OCI-LY3 (cell line): ENCODE measurements around the gene INAFM1.

Experiments used
- H2AFZ ChIP-seq: fragments of 200-600, 300-600 bp; shearing (Covaris generic); 2 replicates; pipeline ENCODE4 v1.6.0; 2014; ENCODE audit warnings: antibody characterized with exemption, low read depth, low read length
- H3K27ac ChIP-seq: fragments of 200-600, 300-600 bp; sonication (generic); 2 replicates; pipeline ENCODE4 v1.5.1; 2014; ENCODE audit warnings: mild to moderate bottlenecking, low read length, moderate library complexity, mixed read lengths
- H3K27me3 ChIP-seq: fragments of 200-600, 300-600 bp; sonication (generic); 2 replicates; pipeline ENCODE4 v1.6.1; 2014; ENCODE audit warnings: low read depth, low read length, mixed read lengths
- H3K36me3 ChIP-seq: fragments of 200-600, 300-600 bp; sonication (generic); replicated peaks from 2 replicates; pipeline ENCODE3; 2014; ENCODE audit warnings: low read depth, low read length, mixed read lengths
- H3K4me1 ChIP-seq: fragments of 300-600, 200-600 bp; sonication (generic); 2 replicates; pipeline ENCODE4 v1.6.1; 2014; ENCODE audit warnings: low read length, mixed read lengths
- H3K4me2 ChIP-seq: fragments of 200-600, 300-600 bp; sonication (generic); 2 replicates; pipeline ENCODE4 v1.6.1; 2014; ENCODE audit warnings: low read length, mixed read lengths
- H3K4me3 ChIP-seq: fragments of 300-600, 200-600 bp; sonication (generic); 2 replicates; pipeline ENCODE4 v1.5.1; 2014; ENCODE audit warnings: antibody characterized with exemption, mild to moderate bottlenecking, low read length, moderate library complexity
- H3K79me2 ChIP-seq: fragments of 300-600, 200-600 bp; shearing (Covaris generic); 2 replicates; pipeline ENCODE4 v1.6.1; 2014; ENCODE audit warnings: mild to moderate bottlenecking, low read length, mixed read lengths
- H3K9ac ChIP-seq: fragments of 300-600, 200-600 bp; shearing (Covaris generic); 2 replicates; pipeline ENCODE4 v1.6.0; 2014; ENCODE audit warnings: mild to moderate bottlenecking, low read length, moderate library complexity
- H3K9me3 ChIP-seq: fragments of 200-600, 300-600 bp; shearing (Covaris generic); 2 replicates; pipeline ENCODE4 v1.6.1; 2014; ENCODE audit warnings: low read length, mixed read lengths; ENCODE audit not compliant: insufficient read depth
- H4K20me1 ChIP-seq: fragments of 200-600, 300-600 bp; sonication (generic); 2 replicates; pipeline ENCODE4 v1.6.1; 2016; ENCODE audit warnings: low read length, mixed read lengths; ENCODE audit not compliant: insufficient read depth
- EZH2phosphoT487 ChIP-seq: fragments of 200-600 bp; shearing (Covaris generic); IDR thresholded peaks from 2 replicates; pipeline ENCODE4 v1.6.1; 2018; ENCODE audit warnings: antibody characterized with exemption, mixed run types, low read depth
- TF ChIP-seq, protein P1 (sequence below): fragments of 200-600, 300-600 bp; sonication (generic); IDR thresholded peaks from 2 replicates; pipeline ENCODE4 v1.5.1; 2014; ENCODE audit warnings: antibody characterized with exemption, low read length, low read depth

INAFM1 gene

DNA sequence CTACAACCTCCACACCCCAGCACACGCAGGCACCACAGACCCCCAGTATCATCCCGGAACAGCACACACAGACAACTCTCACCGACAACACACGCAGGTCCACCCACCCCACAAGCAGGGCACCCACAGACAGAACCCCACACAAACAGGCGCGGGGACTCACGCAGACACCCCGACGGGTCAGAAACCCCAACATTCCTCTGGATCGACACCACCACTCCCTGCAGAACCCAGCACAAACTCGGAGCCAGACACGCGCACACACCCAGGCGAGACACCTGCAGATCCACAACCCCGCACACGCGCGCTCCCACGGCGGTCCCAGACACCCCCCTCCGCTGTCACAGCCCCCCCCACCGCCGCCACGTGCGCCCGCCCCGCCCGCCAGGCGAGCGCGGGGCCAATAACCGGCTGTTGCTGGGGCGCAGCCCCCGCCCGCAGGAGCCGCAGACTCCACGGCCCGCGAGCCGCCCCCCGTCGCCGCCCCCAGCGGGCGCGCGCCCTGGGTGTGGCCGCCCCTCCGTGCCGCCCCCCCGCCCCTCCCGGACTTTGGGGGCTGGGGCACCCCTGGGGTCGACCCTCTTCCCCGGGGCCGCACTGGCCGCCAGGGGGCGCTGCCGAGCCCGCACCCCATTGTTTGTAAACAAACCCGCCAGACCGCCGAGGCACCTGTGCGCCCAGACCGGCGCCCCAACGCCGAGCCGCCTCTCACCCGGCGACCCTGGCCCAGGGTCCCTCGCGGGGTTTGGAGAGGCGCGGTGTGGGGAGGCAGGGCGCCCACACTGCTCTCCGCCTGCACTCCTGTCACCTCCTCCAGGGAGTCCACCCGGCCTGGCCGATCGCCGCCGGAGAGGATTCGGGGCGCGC is 44.4 kb upstream of the INAFM1 start:
- Histone ChIP-seq H3K79me2 (peaks cover 35% of the 10 kb centered on the region), H2AFZ (no peak overlapping the region), H3K4me2 (peak overlapping the region; percentile 89), H3K4me3 (peak overlapping the region; percentile 96), H3K27me3 (no peaks in the 10 kb centered on the region), H3K9ac (peak overlapping the region; percentile 92), H3K4me1 (peaks cover 48% of the 10 kb centered on the region), H3K36me3 (peaks cover 5% of the 10 kb centered on the region), H3K9me3 (no peaks in the 10 kb centered on the region), H3K27ac (peak overlapping the region; percentile 88), H4K20me1 (peaks cover 13% of the 10 kb centered on the region)
- TF ChIP-seq, protein P1, sequence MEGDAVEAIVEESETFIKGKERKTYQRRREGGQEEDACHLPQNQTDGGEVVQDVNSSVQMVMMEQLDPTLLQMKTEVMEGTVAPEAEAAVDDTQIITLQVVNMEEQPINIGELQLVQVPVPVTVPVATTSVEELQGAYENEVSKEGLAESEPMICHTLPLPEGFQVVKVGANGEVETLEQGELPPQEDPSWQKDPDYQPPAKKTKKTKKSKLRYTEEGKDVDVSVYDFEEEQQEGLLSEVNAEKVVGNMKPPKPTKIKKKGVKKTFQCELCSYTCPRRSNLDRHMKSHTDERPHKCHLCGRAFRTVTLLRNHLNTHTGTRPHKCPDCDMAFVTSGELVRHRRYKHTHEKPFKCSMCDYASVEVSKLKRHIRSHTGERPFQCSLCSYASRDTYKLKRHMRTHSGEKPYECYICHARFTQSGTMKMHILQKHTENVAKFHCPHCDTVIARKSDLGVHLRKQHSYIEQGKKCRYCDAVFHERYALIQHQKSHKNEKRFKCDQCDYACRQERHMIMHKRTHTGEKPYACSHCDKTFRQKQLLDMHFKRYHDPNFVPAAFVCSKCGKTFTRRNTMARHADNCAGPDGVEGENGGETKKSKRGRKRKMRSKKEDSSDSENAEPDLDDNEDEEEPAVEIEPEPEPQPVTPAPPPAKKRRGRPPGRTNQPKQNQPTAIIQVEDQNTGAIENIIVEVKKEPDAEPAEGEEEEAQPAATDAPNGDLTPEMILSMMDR, result peak; percentile 68
- TF ChIP-seq EZH2phosphoT487, result no peak

GRCh38 chr19:47230921-47231214 is 43.8 kb upstream of the INAFM1 start, which contains the start of gene BBC3:
BBC3 (minus strand) TSS chr19:47231199; CDS start chr19:47228431, 2,768 bp downstream.
- Histone ChIP-seq H3K9me3 (no peaks in the 10 kb centered on the region), H3K4me3 (peak within 1 kb of the TSS; percentile 96), H3K79me2 (peaks cover 30% of the 10 kb centered on the region), H2AFZ (peak within 1 kb of the TSS; percentile 68), H3K9ac (peak within 1 kb of the TSS; percentile 92), H4K20me1 (peaks cover 13% of the 10 kb centered on the region), H3K27me3 (0 out of 2 replicates have a peak, but pooled peaks cover under 1% of the 10 kb centered on the region), H3K36me3 (no peaks in the 10 kb centered on the region), H3K27ac (peak within 1 kb of the TSS; percentile 88), H3K4me1 (peaks cover 42% of the 10 kb centered on the region), H3K4me2 (peak within 1 kb of the TSS; percentile 94)
- TF ChIP-seq, protein P1, result no peak
- TF ChIP-seq EZH2phosphoT487, result no peak

DNA sequence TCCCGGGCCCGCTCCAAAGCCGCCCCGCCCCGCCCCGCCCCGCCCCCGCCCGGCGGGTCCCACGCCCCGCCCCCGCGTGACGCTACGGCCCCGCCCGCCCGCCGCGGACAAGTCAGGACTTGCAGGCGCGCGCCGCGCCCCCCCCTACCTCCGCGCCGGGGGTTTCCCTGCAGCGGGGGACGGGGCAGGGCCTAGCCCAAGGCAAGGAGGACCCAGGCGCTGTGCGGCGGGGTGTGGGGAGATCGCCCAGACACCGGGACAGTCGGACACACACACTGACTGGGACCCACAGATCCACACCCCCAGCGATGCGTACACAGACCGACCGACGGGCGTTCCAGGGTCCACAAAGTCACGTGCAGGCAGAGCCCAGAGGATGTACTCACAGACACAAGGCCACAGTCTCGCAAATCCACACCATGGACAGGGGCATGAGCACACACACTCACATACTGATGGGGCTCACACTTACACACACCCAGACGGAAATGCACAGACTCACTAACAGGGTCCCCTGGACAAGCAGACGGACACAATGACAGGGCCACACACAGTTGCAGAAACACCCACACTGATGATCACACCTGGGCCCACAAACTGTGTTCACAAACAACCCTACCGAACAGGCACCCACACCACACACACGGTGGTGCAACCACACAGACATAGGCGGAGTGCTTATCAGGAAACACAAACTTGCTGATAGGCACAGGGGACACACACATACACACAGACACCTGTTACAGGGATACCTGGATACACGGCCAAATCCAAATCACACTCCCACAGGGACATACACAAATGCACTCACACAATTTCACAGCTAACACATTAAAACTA is 43.2 kb upstream of the INAFM1 start:
- H3K4me2 ChIP-seq, result peak overlapping the region; percentile 94
- peak overlapping the region; percentile 59 for H3K27ac ChIP-seq
- H3K4me1 ChIP-seq, result peaks cover 41% of the 10 kb centered on the region
- H3K9ac ChIP-seq, result peak overlapping the region; percentile 67
- H4K20me1 ChIP-seq, result peaks cover 13% of the 10 kb centered on the region
- peak overlapping the region; percentile 68 for H2AFZ ChIP-seq
- peak overlapping the region; percentile 96 for H3K4me3 ChIP-seq
- no peaks in the 10 kb centered on the region for H3K36me3 ChIP-seq
- H3K27me3 ChIP-seq, result peaks cover 6% of the 10 kb centered on the region; the same call in 1 of the 2 replicates
- no peak for TF ChIP-seq EZH2phosphoT487
- TF ChIP-seq, protein P1, result no peak
- no peaks in the 10 kb centered on the region for H3K9me3 ChIP-seq
- H3K79me2 ChIP-seq, result peaks cover 30% of the 10 kb centered on the region
